GM19351 (cell line): ENCODE data around the gene TBX10.

Experiments
- ATAC-seq: cut with Tn5 transposase; IDR thresholded peaks from one replicate; pipeline ENCODE4 v1.9.1; 2021; ENCODE audit warnings: mild to moderate bottlenecking, moderate library complexity; ENCODE audit not compliant: unreplicated experiment

TBX10 gene

GRCh38 chr11:67582011-67582410 lies 57.6 kb downstream of the TBX10 start:
- no peak for ATAC-seq

GRCh38 chr11:67581469-67581868 lies 58.1 kb downstream of the TBX10 start:
- no peak for ATAC-seq
